Endothelial cell of umbilical vein (primary cell): ENCODE measurements around the gene TEX29.

Experiments used
- CTCF ChIP-seq, 2 donors: IDR thresholded peaks; 1 replicate in 1 of 2; 2 replicates in 1 of 2; pipeline ENCODE4 v1.5.1; 2011; ENCODE audit warnings: low read length in 2 of 2, mild to moderate bottlenecking in 2 of 2, moderate library complexity in 2 of 2, control low read depth in 1 of 2, inconsistent platforms in 1 of 2, low read depth in 1 of 2; ENCODE audit not compliant: insufficient read depth in 1 of 2; ENCODE audit errors: extremely low read depth in 1 of 2
- EZH2 ChIP-seq: IDR thresholded peaks from 2 replicates; pipeline ENCODE4 v1.6.1; 2012; ENCODE audit warnings: borderline replicate concordance, low read depth, mild to moderate bottlenecking, moderate library complexity, low read length, inconsistent platforms; ENCODE audit not compliant: severe bottlenecking
- POLR2A ChIP-seq: IDR thresholded peaks from 2 replicates; pipeline ENCODE4 v1.6.1; 2012; ENCODE audit warnings: low read depth, mild to moderate bottlenecking, control low read depth, low read length
- POLR2AphosphoS5 ChIP-seq: IDR thresholded peaks from 2 replicates; pipeline ENCODE4 v1.6.1; 2012; ENCODE audit warnings: low read depth, mild to moderate bottlenecking, control low read depth, low read length, moderate library complexity; ENCODE audit not compliant: insufficient read depth

DNA sequence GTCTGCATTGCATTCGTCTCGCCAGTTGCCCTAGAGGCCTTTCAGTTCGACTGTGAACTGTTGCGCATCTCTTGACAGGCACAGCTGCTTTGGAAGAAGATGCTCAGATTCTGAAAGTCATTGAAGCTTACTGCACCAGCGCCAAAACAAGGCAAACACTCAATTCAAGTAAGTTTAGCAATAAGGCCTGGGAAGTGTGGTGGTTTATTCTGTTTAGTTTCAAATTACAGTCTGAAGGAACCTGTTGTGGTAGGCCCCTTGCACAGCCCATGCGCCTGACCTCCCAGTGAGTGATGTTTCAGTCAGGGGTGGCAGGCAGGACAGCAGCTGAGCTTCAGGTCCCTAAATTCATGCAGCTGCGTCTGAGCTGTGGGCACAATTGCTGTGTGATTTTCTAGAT is 32.2 kb upstream of the TEX29 start:
- TF ChIP-seq EZH2 (no peak), CTCF (IDR thresholded peaks at IDR 0.05; ENCODE audit: extremely low read depth in 1 of 2, insufficient read depth in 1 of 2, low read depth in 1 of 2, low read length in 2 of 2) (no peak), POLR2AphosphoS5 (no peak), POLR2A (no peak)
